Fibroblast of the aortic adventitia (primary cell): ENCODE measurements around the gene BCL11A. TPM values are rescaled to one million over a fixed set of nuclear protein-coding genes. Genes with fewer than 3 reads are reported as not detected.

Experiments used
- DNase-seq: peaks from one replicate; pipeline ENCODE4 v3.0.0-alpha.2; 2010; ENCODE audit warnings: low read depth
- H3K4me3 ChIP-seq: 2 replicates; pipeline ENCODE4 v1.5.1; 2011; ENCODE audit warnings: low read depth, mild to moderate bottlenecking, control low read depth, low read length, moderate library complexity
- total RNA-seq: library from RNA; depleted of rRNA; stranded (reverse); fragments of >200 nt; gene quantifications from 2 replicates; pipeline ENCODE4 v1.2.3, GENCODE V29; 2012; ENCODE audit warnings: low replicate concordance
- TF ChIP-seq, protein P1 (sequence below): IDR thresholded peaks from 2 replicates; pipeline ENCODE4 v1.5.1; 2011; ENCODE audit warnings: mild to moderate bottlenecking, low read length, control low read depth, inconsistent platforms; ENCODE audit not compliant: insufficient read depth

BCL11A gene
- total RNA-seq, 1 donor = 0.09 TPM

DNA sequence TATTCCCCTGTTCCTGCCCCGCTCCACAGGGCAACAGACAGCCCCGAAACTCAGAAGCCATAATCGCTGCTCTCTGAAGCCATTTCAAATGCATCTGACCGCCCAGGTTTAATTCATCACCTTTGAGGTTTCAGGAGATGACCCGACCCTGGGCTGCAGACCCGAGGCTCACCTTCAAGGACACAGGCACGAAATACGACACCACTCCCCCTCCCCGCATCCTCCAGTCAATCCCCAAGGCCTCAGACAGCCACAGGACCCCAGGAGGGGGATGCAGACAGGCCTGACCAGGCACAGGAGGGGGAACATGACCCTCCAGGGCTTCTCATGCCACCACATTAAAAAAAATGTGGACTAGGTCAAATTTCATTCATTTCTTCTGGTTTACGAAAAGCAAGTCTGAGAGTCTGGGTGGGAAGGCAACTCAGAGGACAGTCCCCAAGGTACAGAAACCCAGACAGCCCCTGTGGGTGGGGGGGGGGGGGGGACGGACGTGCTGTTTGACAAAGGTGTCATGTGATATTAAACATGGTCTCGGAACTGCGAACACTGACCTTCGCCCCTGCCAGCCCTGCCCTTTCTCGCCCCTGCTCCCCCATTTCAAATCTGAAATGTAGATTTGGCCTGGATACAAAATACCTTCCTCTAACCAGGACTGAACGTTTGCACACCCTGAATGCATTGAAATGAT, 142.9 kb downstream of the BCL11A start:
- DNase-seq = no peak

DNA sequence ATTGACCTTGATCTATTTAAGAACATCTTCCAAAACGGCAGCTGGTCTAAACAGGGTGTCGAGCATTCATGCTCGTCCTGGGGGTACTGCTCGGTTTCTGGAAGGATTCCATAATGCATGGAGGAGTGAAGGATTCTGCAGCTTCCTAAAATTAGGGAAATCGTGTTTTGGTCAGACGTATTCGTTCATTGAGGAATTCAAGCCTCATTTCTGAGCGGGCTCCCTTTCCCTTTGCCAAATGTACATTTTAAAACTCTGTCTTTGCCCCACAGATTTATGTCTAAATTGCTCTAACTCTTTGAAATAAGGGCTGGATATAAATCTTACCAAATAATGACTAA, 144.0 kb downstream of the BCL11A start:
- H3K4me3 ChIP-seq = no peak overlapping the region
- no peak for DNase-seq
- TF ChIP-seq, protein P1, sequence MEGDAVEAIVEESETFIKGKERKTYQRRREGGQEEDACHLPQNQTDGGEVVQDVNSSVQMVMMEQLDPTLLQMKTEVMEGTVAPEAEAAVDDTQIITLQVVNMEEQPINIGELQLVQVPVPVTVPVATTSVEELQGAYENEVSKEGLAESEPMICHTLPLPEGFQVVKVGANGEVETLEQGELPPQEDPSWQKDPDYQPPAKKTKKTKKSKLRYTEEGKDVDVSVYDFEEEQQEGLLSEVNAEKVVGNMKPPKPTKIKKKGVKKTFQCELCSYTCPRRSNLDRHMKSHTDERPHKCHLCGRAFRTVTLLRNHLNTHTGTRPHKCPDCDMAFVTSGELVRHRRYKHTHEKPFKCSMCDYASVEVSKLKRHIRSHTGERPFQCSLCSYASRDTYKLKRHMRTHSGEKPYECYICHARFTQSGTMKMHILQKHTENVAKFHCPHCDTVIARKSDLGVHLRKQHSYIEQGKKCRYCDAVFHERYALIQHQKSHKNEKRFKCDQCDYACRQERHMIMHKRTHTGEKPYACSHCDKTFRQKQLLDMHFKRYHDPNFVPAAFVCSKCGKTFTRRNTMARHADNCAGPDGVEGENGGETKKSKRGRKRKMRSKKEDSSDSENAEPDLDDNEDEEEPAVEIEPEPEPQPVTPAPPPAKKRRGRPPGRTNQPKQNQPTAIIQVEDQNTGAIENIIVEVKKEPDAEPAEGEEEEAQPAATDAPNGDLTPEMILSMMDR = no peak

More for the DNA sequence above, 142.9 kb downstream of the BCL11A start:
- TF ChIP-seq, protein P1 = no peak
- no peak overlapping the region for H3K4me3 ChIP-seq

DNA sequence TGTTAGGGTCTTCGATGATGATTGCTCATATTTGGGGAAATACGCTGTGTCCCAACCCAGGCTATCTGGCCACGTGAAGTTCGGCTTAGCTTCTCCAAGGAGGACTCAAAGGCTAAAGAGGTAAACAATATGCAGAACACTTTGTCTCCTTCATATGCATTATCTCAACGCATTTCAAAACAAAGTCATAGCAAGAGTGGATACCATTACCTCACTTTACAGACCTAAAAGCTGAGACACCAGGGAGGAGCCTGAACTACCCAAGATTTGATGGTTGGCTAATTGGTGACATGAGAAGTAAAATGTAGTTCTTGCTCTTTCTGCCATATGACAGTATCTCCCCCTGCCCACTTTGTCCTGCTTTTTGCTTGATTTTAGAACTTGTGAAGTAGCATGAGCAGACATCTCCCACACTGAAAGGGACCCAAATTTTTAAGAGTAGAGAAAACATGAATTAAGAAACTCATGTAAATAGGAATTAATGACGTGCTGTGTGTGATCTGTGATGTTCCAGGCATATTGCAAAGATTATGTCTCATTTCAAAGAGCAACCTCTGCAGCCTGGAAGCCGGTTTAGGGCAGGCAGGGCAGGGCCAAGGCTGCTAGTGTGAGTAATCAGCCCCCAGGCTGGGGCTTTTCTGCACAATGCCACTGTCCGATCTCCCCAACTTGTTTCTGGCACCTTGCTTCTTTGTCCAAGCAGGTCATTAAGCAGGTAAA, 144.5 kb downstream of the BCL11A start:
- DNase-seq = no peak
- no peak overlapping the region for H3K4me3 ChIP-seq
- TF ChIP-seq, protein P1 = no peak

DNA sequence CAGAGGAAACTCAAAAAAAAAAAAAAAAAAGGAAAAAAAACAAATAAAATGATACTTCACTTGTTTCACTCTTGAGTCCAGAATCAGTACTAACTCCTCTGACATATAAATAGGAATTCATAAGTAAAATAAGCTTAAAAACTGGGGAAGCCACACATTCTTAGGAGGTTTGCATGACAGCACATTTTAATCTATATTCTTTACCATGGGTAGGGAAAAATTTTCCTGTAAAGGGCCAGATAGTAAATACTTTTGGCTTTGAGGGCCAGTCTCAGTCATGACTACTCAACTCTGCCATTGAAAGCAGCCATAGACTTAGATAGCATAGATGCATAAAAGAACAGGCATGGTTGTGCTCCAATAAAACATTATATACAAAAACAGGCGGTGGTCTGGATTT, 145.2 kb downstream of the BCL11A start:
- no peak for DNase-seq
- no peak overlapping the region for H3K4me3 ChIP-seq
- TF ChIP-seq, protein P1 = no peak

DNA sequence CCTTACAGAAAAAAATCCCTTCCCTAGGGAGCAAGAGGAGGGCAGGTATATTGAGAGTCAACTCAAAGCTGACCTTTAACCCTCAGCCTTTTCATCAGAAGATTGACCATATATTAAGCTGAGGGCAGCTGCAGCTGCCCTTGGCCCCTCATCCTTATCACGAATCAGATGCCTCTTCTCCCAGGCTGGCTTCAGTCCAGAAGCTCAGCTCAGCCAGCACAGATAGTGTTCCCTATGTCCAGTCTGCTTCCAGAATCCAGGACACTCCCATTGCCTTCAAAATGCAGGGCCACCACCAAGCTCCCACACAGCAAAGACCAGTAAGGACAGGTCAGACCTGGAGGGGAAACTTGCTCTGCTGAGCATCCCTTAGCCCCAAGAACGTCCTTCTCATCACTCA, 146.1 kb downstream of the BCL11A start:
- no peak for DNase-seq
- TF ChIP-seq, protein P1 = no peak
- no peak overlapping the region for H3K4me3 ChIP-seq

DNA sequence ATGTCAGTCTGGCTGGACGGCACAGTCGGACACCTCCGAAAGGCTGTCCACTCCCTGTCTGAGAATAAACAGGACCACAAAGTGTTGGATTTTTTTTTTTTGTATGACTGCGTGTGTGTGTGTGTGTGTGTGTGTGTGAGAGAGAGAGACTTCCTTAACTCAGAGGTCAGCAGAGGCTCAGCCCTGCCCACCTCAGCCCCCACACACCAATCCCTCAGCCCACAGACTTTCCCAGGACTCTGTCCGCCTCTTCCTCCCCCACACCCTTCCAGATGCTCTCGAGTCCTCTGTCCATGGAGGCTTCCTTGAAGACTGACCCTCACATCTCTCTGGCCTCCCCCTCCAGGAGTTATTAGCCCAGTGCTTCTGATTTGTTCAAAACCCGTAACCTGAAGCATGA, 147.3 kb downstream of the BCL11A start:
- TF ChIP-seq, protein P1 = no peak
- DNase-seq = no peak
- H3K4me3 ChIP-seq = no peak overlapping the region
